Panc1 (cell line): Measurements from ENCODE around the gene STX2.
"Not testable (repeated sequence)": the region's sequence is repeated elsewhere in the genome, so short reads cannot be mapped to it uniquely, and the experiment has no call there.

ENCODE experiments used
- CTCF ChIP-seq: fragments of 450-650 bp; IDR thresholded peaks from 2 replicates; pipeline ENCODE4 v1.5.1; 2017; ENCODE audit warnings: mild to moderate bottlenecking
- POLR2AphosphoS5 ChIP-seq: IDR thresholded peaks from 2 replicates; pipeline ENCODE4 v1.6.1; 2012; ENCODE audit warnings: mild to moderate bottlenecking, low read depth, low read length, moderate library complexity
- REST ChIP-seq, 2 experiments: IDR thresholded peaks; 2 replicates each; pipeline ENCODE4 v1.6.1; 2011 to 2012; ENCODE audit warnings: low read depth in 2 of 2, control low read depth in 1 of 2, low read length in 1 of 2, mild to moderate bottlenecking in 1 of 2, moderate library complexity in 1 of 2; ENCODE audit not compliant: insufficient read depth in 1 of 2
- SIN3A ChIP-seq: IDR thresholded peaks from 2 replicates; pipeline ENCODE4 v1.6.1; 2012; ENCODE audit warnings: low read depth, mild to moderate bottlenecking, low read length, moderate library complexity, borderline replicate concordance; ENCODE audit not compliant: insufficient read depth
- TCF7L2 ChIP-seq: IDR thresholded peaks from 2 replicates; pipeline ENCODE4 v1.6.1; 2011; ENCODE audit warnings: mild to moderate bottlenecking, low read depth, low read length, inconsistent platforms

- not testable (repeated sequence) for TF ChIP-seq CTCF; REST (IDR thresholded peaks at IDR 0.05; ENCODE audit: insufficient read depth in 1 of 2, low read depth in 2 of 2, low read length in 1 of 2); POLR2AphosphoS5; TCF7L2; SIN3A
Observed at GRCh38 chr12:130752037-130752436, 87.0 kb downstream of the STX2 start.
